ENCODE measurements around the gene FAAP100.

Gene FAAP100

GRCh38 chr17:81502471-81503017 lies 49.6 kb downstream of the FAAP100 start:
- no peak for DNase-seq
- in situ Hi-C loops (cut with MboI; ENCODE audit: low pct_unique_long_range_greater_than_20kb, low sequenced_read_pairs) = no loop called here

- DNase-seq = no peak
Measured at GRCh38 chr17:81500047-81500446, 52.1 kb downstream of the FAAP100 start.

GRCh38 chr17:81499601-81499970 lies 52.6 kb downstream of the FAAP100 start:
- no peak for DNase-seq
- in situ Hi-C loops (cut with MboI; ENCODE audit: low pct_unique_long_range_greater_than_20kb, low sequenced_read_pairs) = no loop called here

More at GRCh38 chr17:81500047-81500446, 52.1 kb downstream of the FAAP100 start:
- in situ Hi-C loops (cut with MboI; ENCODE audit: low pct_unique_long_range_greater_than_20kb, low sequenced_read_pairs) = no loop called here

GRCh38 chr17:81498953-81499600 lies 53.1 kb downstream of the FAAP100 start:
- DNase-seq = no peak
- in situ Hi-C loops (cut with MboI; ENCODE audit: low pct_unique_long_range_greater_than_20kb, low sequenced_read_pairs) = no loop called here

DNA sequence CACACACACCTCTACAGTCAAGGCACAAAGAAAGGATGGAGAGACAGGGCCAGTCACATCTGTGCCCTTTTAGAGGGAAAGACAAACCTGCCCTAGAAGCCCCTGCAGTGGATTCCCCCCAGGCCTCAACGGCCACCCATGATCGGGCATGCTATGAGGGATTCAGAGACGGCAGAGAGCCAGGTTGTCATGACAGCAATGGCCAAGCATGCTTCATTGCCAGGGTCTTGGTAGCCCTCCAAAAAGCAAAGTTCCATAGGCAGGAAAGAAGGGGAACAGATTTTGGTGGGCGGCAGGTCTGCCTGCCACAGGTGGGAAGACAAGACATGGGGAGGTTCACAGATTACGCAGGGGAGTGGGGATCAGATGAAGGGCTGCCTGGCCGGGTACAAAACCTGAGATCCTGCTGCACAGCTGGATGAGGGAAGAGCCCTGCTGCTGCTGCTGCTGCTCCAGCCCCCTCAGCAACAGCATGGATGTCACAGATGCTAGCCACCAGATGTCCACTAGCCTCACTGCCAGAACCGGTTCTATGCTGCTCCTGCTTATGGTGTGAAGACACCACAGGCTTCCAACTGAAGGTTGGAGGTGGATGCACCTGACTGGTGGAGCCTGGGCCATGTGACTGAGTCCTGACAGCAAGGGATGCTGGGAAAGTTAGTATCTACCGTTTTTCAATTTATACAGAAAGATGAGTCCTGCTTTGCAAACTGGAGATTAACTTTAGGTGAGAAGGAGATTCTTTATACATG lies 57.4 kb downstream of the FAAP100 start:
- no peak for DNase-seq
- in situ Hi-C loops (cut with MboI; ENCODE audit: low pct_unique_long_range_greater_than_20kb, low sequenced_read_pairs) = no loop called here

DNA sequence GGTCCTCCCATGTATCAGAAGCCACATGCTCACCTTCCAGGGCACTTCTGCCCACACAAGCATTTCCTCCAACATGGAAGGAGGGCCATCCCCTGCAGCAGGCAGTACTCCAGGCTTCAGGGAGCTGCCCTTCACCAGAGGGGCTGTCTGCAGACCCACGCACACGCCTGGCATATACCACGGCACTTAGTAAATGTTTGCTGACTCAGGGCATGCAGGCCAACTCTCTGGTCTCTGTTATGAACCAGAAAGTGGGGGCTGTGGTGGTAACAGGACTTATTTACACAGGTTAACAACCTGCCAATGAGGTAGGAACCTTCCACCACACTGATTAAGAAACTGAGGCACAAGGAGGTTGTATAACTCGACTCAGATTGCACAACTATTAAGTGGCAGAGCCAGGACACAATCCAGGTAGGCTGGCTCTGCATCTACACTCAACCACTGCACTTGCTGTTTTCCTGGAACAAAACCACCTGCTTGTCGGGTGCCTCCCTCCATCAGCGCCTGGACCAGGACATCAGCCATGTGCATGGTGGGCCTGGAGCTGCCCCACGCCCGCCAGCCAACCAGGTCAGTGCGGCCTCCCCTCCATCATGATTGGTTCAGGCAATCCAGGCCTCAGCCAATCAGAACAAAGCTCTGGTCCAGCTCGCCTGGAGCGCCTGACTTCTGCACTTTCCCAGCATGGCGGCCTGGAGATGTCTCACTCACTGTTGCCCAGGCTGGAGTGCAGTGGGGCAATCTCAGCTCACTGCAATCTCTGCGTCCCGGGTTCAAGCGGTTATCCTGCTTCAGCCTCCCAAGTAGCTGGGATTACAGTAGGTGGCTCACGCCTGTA lies 58.7 kb downstream of the FAAP100 start:
- in situ Hi-C loops (cut with MboI; ENCODE audit: low pct_unique_long_range_greater_than_20kb, low sequenced_read_pairs) = no loop called here
- no peak for DNase-seq

DNA sequence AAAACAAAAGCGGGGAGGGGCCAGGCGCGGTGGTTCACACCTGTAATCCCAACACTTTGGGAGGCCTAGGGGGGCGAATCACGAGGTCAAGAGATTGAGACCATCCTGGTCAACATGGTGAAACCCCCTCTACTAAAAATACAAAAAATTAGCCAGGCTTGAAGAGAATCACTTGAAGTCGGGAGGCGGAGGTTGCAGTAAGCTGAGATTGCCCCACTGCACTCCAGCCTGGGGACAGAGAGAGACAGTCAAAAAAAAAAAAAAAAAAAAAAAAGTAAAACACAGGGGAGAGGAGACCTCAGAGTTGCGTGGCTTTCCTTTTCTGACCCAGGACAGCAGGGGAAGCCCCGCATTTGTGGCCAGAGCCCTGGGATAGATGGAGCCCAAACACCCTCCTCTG lies 59.4 kb downstream of the FAAP100 start:
- in situ Hi-C loops (cut with MboI; ENCODE audit: low pct_unique_long_range_greater_than_20kb, low sequenced_read_pairs) = no loop called here
- no peak for DNase-seq

GRCh38 chr17:81492202-81492601 lies 60.0 kb downstream of the FAAP100 start:
- in situ Hi-C loops (cut with MboI; ENCODE audit: low pct_unique_long_range_greater_than_20kb, low sequenced_read_pairs) = no loop called here
- DNase-seq = no peak

DNA sequence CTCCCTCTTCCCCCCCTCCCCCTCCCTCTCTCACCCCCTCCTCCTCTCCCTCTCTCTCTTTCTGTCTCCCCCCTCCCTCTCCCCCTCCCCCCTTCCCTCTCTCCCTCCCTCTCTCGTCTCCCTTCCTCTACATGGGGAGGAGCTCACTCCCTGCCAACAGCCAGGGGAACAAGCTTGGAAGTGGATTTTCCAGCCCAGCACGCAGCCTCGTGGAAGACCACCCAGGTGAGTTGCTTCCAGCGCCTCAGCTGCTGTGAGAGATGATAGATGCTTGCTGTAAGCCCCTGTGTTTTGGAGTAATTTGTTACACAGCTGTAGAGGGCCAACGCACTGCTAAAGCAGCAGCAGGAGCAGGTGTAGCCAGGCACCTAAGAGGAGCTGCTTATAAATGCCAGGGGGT lies 60.4 kb downstream of the FAAP100 start:
- in situ Hi-C loops (cut with MboI; ENCODE audit: low pct_unique_long_range_greater_than_20kb, low sequenced_read_pairs) = no loop called here
- no peak for DNase-seq

DNA sequence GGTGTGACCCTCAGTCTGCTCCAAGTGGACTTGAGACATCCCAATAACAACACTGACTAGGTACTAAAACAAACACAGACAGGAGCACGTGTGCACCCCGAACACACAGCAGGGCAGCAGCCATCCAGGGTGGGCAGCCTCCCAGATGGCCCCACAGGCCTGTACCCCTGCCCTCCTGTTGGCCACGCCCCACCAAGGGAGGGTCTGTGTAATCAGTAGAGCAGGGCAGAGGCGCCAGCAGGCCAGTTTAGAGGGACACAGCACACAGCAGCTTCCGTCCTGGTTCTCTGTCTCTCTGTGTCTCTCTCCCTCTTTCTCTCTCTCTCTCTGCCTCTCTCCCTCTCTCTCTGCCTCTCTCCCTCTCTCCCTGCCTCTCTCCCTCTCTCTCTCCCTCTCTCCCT lies 61.0 kb downstream of the FAAP100 start:
- in situ Hi-C loops (cut with MboI; ENCODE audit: low pct_unique_long_range_greater_than_20kb, low sequenced_read_pairs) = no loop called here
- no peak for DNase-seq

GRCh38 chr17:81489998-81490992 lies 61.9 kb downstream of the FAAP100 start:
- DNase-seq = no peak
- in situ Hi-C loops (cut with MboI; ENCODE audit: low pct_unique_long_range_greater_than_20kb, low sequenced_read_pairs) = no loop called here
